ENCODE results near the gene TSHZ3. TPM values are rescaled to one million over a fixed set of nuclear protein-coding genes. Genes with fewer than 3 reads are reported as not detected.

TSHZ3 gene
- total RNA-seq, 6 experiments from 2014 or later, result 9.1 to 14.0 (median 13.1) TPM

GRCh38 chr19:31334849-31335624 is 14.2 kb downstream of the TSHZ3 start:
- H3K4me3 Mint-ChIP-seq, result 0 out of 2 replicates have a peak overlapping the region, but pooled peaks have one; percentile 40
- peaks cover 5% of the 10 kb centered on the region; the same call in 1 of the 2 replicates for H3K36me3 Mint-ChIP-seq (ENCODE audit: low read depth)
- no peak for TF ChIP-seq CTCF (IDR thresholded peaks at IDR 0.05)
- H3K4me1 Mint-ChIP-seq (ENCODE audit: low read depth), result peaks cover 78% of the 10 kb centered on the region
- no peak for DNase-seq
- H3K27me3 Mint-ChIP-seq (ENCODE audit: insufficient read depth), result peaks cover 2% of the 10 kb centered on the region
- peak overlapping the region; percentile 53 for H3K27ac Mint-ChIP-seq
- no peaks in the 10 kb centered on the region for H3K9me3 Mint-ChIP-seq

- no peak for TF ChIP-seq CTCF (IDR thresholded peaks at IDR 0.05)
- Mint-ChIP-seq H3K27me3 (ENCODE audit: insufficient read depth) (peaks cover 2% of the 10 kb centered on the region), H3K36me3 (ENCODE audit: low read depth) (peaks cover 5% of the 10 kb centered on the region; the same call in 1 of the 2 replicates), H3K27ac (peak overlapping the region; percentile 53), H3K4me3 (0 out of 2 replicates have a peak overlapping the region, but pooled peaks have one; percentile 40), H3K9me3 (no peaks in the 10 kb centered on the region), H3K4me1 (ENCODE audit: low read depth) (peaks cover 78% of the 10 kb centered on the region)
- DNase-seq, result peak; percentile 37
Measured at GRCh38 chr19:31334101-31334848, 15.0 kb downstream of the TSHZ3 start.

GRCh38 chr19:31332096-31332495 is 17.1 kb downstream of the TSHZ3 start:
- Mint-ChIP-seq H3K27me3 (ENCODE audit: insufficient read depth) (peaks cover 2% of the 10 kb centered on the region; the same call in 1 of the 2 replicates), H3K4me1 (ENCODE audit: low read depth) (peaks cover 77% of the 10 kb centered on the region), H3K27ac (peak overlapping the region; percentile 49), H3K9me3 (no peaks in the 10 kb centered on the region), H3K4me3 (no peak overlapping the region; the same call in 1 of the 2 replicates), H3K36me3 (ENCODE audit: low read depth) (peaks cover 5% of the 10 kb centered on the region; the same call in 1 of the 2 replicates)
- DNase-seq, result no peak
- no peak for TF ChIP-seq CTCF (IDR thresholded peaks at IDR 0.05)

GRCh38 chr19:31331536-31331935 is 17.7 kb downstream of the TSHZ3 start:
- no peak overlapping the region for H3K4me3 Mint-ChIP-seq
- H3K9me3 Mint-ChIP-seq, result no peaks in the 10 kb centered on the region
- H3K36me3 Mint-ChIP-seq (ENCODE audit: low read depth), result peaks cover 5% of the 10 kb centered on the region; the same call in 1 of the 2 replicates
- peaks cover 83% of the 10 kb centered on the region for H3K4me1 Mint-ChIP-seq (ENCODE audit: low read depth)
- H3K27ac Mint-ChIP-seq, result peak overlapping the region; percentile 49
- TF ChIP-seq CTCF (IDR thresholded peaks at IDR 0.05), result no peak
- no peak for DNase-seq
- peaks cover 2% of the 10 kb centered on the region; the same call in 1 of the 2 replicates for H3K27me3 Mint-ChIP-seq (ENCODE audit: insufficient read depth)

GRCh38 chr19:31330761-31331160 is 18.5 kb downstream of the TSHZ3 start:
- DNase-seq, result no peak
- peaks cover 5% of the 10 kb centered on the region; the same call in 1 of the 2 replicates for H3K36me3 Mint-ChIP-seq (ENCODE audit: low read depth)
- H3K27ac Mint-ChIP-seq, result no peak overlapping the region
- H3K4me1 Mint-ChIP-seq (ENCODE audit: low read depth), result peaks cover 87% of the 10 kb centered on the region
- no peak for TF ChIP-seq CTCF (IDR thresholded peaks at IDR 0.05)
- H3K4me3 Mint-ChIP-seq, result no peak overlapping the region
- H3K9me3 Mint-ChIP-seq, result no peaks in the 10 kb centered on the region
- peaks cover 2% of the 10 kb centered on the region; the same call in 1 of the 2 replicates for H3K27me3 Mint-ChIP-seq (ENCODE audit: insufficient read depth)
